Vagina (tissue), 2 donors: ENCODE results near the gene MYZAP. TPM values are rescaled to one million over a fixed set of nuclear protein-coding genes. Genes with fewer than 3 reads are reported as not detected.

Experiments
- DNase-seq, 2 donors: peaks; one replicate each; pipeline ENCODE4 v3.0.0-alpha.2; 2017; ENCODE audit errors: extremely low spot score in 2 of 2
- H3K27ac ChIP-seq: fragments of 200-600 bp; sonication (generic); one replicate; pipeline ENCODE4 v1.5.1; 2019
- H3K27me3 ChIP-seq: fragments of 200-600 bp; sonication (generic); one replicate; pipeline ENCODE4 v1.5.1; 2019
- H3K36me3 ChIP-seq, 2 donors: fragments of 200-600 bp; sonication (generic); one replicate each; pipeline ENCODE4 v1.5.1; 2017 to 2019
- H3K4me1 ChIP-seq: fragments of 200-600 bp; sonication (generic); one replicate; pipeline ENCODE4 v1.5.1; 2019
- H3K4me3 ChIP-seq, 2 donors: fragments of 200-600 bp; sonication (generic); 1 replicate in 1 of 2; 2 replicates in 1 of 2; pipeline ENCODE4 v1.5.1; 2016 to 2019
- H3K9me3 ChIP-seq: fragments of 200-600 bp; sonication (generic); one replicate; pipeline ENCODE4 v1.5.1; 2019
- POLR2A ChIP-seq, 2 donors: fragments of 450-650 bp; IDR thresholded peaks; one replicate each; pipeline ENCODE4 v1.6.1; 2017; ENCODE audit warnings: antibody characterized with exemption in 2 of 2, mild to moderate bottlenecking in 2 of 2, moderate library complexity in 2 of 2
- POLR2AphosphoS5 ChIP-seq, 2 donors: sonication (generic); formaldehyde crosslinking; IDR thresholded peaks; one replicate each; pipeline ENCODE4 v1.9.0; 2017; ENCODE audit warnings: antibody characterized with exemption in 2 of 2, mild to moderate bottlenecking in 2 of 2, low read depth in 1 of 2; ENCODE audit not compliant: insufficient read depth in 1 of 2
- intact Hi-C: fragments of 100-400 bp; cut with DNase I; formaldehyde crosslinking; loops from one replicate; pipeline ENCODE4 v1.15.1; 2023
- total RNA-seq: library from RNA; depleted of rRNA; stranded (reverse); fragments of >200 nt; gene quantifications from one replicate; pipeline ENCODE4 v1.2.3, GENCODE V29; 2016
- TF ChIP-seq, protein P1 (sequence below), 3 experiments: fragments of 450-650 bp in 2 of 3; fragments of 200-600 bp in 1 of 3; sonication (generic) in 1 of 3; IDR thresholded peaks; one replicate each; pipeline ENCODE4 v1.5.1; 2017 to 2019; ENCODE audit warnings: antibody characterized with exemption in 3 of 3, mild to moderate bottlenecking in 2 of 3, moderate library complexity in 2 of 3

MYZAP gene
- total RNA-seq, 1 donor from 2014 or later, result 15.2 TPM

DNA sequence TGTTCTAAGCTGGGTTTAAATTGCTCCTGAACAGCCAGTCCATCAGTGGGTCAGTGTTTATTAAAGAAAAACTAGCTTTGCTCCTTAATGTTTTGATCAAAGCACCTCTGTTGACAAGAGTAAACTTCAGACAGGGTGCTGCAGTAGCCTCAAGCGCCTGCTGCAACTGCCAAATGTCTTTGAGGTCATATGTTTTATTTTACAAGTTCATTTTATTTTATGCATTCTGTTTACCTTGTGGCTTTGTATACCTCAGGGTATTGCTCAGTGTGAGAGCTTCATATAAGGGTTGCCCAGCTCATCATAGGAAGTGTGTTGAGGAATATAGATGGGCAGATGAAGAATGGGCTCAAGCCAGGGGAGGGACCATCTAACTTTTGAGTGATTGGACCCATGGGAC is 8.5 kb downstream of the MYZAP start:
- Histone ChIP-seq H3K27me3 (no peaks in the 10 kb centered on the region), H3K27ac (no peak overlapping the region), H3K4me1 (peaks cover 39% of the 10 kb centered on the region), H3K9me3 (no peaks in the 10 kb centered on the region), H3K4me3 (no peak overlapping the region), H3K36me3 (no peaks in the 10 kb centered on the region)
- no peak for TF ChIP-seq POLR2A (IDR thresholded peaks at IDR 0.05)
- TF ChIP-seq, protein P1, sequence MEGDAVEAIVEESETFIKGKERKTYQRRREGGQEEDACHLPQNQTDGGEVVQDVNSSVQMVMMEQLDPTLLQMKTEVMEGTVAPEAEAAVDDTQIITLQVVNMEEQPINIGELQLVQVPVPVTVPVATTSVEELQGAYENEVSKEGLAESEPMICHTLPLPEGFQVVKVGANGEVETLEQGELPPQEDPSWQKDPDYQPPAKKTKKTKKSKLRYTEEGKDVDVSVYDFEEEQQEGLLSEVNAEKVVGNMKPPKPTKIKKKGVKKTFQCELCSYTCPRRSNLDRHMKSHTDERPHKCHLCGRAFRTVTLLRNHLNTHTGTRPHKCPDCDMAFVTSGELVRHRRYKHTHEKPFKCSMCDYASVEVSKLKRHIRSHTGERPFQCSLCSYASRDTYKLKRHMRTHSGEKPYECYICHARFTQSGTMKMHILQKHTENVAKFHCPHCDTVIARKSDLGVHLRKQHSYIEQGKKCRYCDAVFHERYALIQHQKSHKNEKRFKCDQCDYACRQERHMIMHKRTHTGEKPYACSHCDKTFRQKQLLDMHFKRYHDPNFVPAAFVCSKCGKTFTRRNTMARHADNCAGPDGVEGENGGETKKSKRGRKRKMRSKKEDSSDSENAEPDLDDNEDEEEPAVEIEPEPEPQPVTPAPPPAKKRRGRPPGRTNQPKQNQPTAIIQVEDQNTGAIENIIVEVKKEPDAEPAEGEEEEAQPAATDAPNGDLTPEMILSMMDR (IDR thresholded peaks at IDR 0.05), result no peak
- no peak for TF ChIP-seq POLR2AphosphoS5 (IDR thresholded peaks at IDR 0.05; ENCODE audit: insufficient read depth in 1 of 2, low read depth in 1 of 2)
- DNase-seq, result no peak
- intact Hi-C loops, result no loop called here

DNA sequence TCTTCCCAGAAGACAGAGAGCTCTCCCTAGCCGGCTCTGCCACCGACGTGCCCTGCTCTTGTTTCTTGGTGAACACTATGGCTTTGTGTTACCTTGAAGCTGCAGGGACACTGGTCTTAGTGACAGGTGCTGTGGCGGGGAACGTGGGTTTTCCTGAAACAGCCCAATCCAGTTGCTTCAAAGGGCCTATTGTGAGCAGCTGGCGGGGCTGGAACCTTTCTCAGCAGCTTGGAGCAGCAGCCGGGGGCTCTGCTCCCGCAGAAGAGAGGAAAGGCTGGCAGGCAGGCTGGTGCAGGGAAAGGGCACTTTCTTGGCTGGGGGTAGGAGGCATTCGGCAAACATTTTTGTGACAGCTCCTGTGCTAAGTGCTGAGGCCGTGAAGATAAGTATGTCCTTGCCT is 12.8 kb downstream of the MYZAP start:
- H3K4me3 ChIP-seq, result no peak overlapping the region
- no peaks in the 10 kb centered on the region for H3K9me3 ChIP-seq
- no peak for DNase-seq
- TF ChIP-seq POLR2AphosphoS5 (IDR thresholded peaks at IDR 0.05; ENCODE audit: insufficient read depth in 1 of 2, low read depth in 1 of 2) (no peak), POLR2A (IDR thresholded peaks at IDR 0.05) (no peak)
- TF ChIP-seq, protein P1 (IDR thresholded peaks at IDR 0.05), result no peak
- peaks cover 28% of the 10 kb centered on the region for H3K4me1 ChIP-seq
- H3K27me3 ChIP-seq, result no peaks in the 10 kb centered on the region
- intact Hi-C loops, result no loop called here
- no peak overlapping the region for H3K27ac ChIP-seq
- no peaks in the 10 kb centered on the region for H3K36me3 ChIP-seq

DNA sequence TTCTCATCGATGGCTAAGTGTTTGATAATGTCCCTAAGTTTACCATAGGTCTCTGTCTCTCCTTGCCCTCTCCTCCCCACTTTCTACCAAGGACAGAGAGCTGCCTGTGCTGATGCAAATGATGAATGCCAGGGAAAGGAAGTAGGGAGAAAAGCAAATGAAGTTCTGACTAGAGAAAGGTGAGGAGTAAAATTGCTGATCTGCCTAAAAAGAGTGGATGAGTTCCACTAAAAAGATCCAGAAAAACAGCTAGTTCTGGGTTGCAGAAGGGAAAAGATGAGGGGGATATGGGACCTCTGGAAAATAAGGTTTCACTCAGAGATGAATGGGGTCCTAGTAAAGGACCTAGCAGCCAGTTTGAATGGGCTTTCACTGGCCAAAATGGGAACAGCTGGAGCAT is 13.8 kb downstream of the MYZAP start:
- intact Hi-C loops, result no loop called here
- Histone ChIP-seq H3K4me3 (no peak overlapping the region), H3K4me1 (peaks cover 37% of the 10 kb centered on the region), H3K36me3 (no peaks in the 10 kb centered on the region), H3K27me3 (no peaks in the 10 kb centered on the region), H3K27ac (no peak overlapping the region), H3K9me3 (no peaks in the 10 kb centered on the region)
- TF ChIP-seq, protein P1 (IDR thresholded peaks at IDR 0.05), result no peak
- TF ChIP-seq POLR2AphosphoS5 (IDR thresholded peaks at IDR 0.05; ENCODE audit: insufficient read depth in 1 of 2, low read depth in 1 of 2) (no peak), POLR2A (IDR thresholded peaks at IDR 0.05) (no peak)
- no peak for DNase-seq

DNA sequence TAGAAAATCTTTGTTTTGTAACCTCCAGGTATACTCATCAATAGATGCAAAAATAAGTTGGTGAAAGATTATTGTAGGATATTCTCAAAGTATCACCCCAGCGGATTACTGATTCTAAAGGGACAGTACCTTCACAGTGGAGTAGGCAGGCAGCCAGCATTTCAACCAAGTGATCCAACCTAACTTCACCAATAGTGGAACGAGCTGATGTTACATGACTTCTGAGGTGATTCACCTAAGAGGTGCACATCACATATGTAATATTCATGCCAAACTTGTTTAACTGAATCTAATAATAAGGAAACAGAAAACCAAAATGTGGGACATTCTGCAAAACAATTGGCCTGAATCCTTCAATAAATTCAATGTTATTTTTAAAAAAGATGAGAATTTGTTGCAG is 14.3 kb downstream of the MYZAP start:
- H3K4me3 ChIP-seq, result no peak overlapping the region
- TF ChIP-seq POLR2AphosphoS5 (IDR thresholded peaks at IDR 0.05; ENCODE audit: insufficient read depth in 1 of 2, low read depth in 1 of 2) (no peak), POLR2A (IDR thresholded peaks at IDR 0.05) (no peak)
- TF ChIP-seq, protein P1 (IDR thresholded peaks at IDR 0.05), result no peak
- H3K27ac ChIP-seq, result no peak overlapping the region
- no peaks in the 10 kb centered on the region for H3K9me3 ChIP-seq
- no peaks in the 10 kb centered on the region for H3K36me3 ChIP-seq
- no peaks in the 10 kb centered on the region for H3K27me3 ChIP-seq
- peaks cover 42% of the 10 kb centered on the region for H3K4me1 ChIP-seq
- DNase-seq, result no peak
- intact Hi-C loops, result no loop called here

DNA sequence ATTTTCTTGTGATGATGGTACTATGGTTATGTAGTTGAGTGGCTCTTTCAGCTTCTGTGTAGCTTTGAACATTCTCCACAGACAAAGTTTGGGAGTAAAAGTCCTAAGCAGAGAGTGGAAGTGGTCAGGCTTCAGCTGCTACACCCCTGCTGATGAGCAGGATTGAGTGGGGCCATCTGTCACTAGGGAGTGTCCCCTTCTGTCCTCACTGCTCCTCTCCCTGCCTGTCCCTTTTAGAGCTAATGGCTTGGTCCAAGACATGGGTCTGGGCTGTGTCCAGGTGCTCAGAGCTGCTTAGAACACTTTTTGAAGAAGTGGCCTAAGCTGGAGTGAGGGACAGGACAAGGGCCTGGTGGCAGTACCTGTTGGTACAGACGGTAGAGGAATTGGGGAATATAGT is 15.1 kb downstream of the MYZAP start:
- DNase-seq, result no peak
- Histone ChIP-seq H3K4me1 (peaks cover 50% of the 10 kb centered on the region), H3K36me3 (no peaks in the 10 kb centered on the region), H3K27me3 (no peaks in the 10 kb centered on the region), H3K4me3 (no peak overlapping the region), H3K9me3 (no peaks in the 10 kb centered on the region), H3K27ac (peak overlapping the region; percentile 85)
- TF ChIP-seq POLR2AphosphoS5 (IDR thresholded peaks at IDR 0.05; ENCODE audit: insufficient read depth in 1 of 2, low read depth in 1 of 2), result no peak
- TF ChIP-seq, protein P1 (IDR thresholded peaks at IDR 0.05), result no peak
- no peak for TF ChIP-seq POLR2A (IDR thresholded peaks at IDR 0.05)
- intact Hi-C loops, result no loop called here
